SKM-1 (cell line): ENCODE data around the gene PLIN3.
A peak's percentile ranks its signal among the peaks of the same experiment; 100 is the strongest.
"Not testable (repeated sequence)": the region's sequence is repeated elsewhere in the genome, so short reads cannot be mapped to it uniquely, and the experiment has no call there.

ENCODE experiments used
- DNase-seq: peaks from one replicate; lab custom pipeline; 2025; ENCODE audit not compliant: unreplicated experiment; lab: John Stamatoyannopoulos, UW

Gene PLIN3

DNA sequence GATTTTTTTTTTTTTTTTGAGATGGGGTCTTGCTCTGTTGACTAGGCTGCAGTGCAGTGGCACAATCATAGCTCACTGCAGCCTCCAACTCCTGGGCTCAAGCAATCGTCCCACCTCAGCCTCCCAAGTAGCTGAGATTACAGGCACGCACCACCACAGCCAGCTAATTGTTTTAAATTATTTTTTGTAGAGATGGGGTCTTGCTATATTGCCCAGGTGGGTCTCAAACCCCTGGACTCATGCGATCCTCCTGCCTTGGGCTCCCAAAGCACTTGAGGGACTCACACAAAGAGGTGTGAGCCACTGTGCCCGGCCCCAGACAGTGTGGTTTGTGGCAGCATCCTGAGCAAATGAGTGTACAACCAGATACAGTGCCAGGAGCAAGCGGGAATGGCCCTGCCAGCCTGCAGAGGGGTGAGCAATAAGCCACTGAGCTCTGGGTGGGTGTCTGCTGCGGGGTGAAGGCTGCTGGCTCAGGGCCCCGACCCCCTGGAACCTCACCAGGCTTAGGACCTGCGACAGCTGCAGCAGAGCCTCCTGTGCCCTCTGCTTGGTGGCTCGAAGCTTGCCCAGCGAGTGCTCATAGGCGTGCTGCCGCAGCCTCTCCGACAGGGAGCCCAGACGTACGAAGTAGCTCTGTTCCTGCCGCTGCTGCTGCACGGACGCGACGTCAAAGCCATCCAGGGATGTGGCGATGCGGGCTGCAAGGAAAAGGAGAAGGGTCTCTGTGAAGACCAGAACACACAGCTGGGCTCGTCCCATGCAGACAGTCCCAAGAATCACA lies 20.1 kb downstream of the PLIN3 start:
- no peak for DNase-seq

DNA sequence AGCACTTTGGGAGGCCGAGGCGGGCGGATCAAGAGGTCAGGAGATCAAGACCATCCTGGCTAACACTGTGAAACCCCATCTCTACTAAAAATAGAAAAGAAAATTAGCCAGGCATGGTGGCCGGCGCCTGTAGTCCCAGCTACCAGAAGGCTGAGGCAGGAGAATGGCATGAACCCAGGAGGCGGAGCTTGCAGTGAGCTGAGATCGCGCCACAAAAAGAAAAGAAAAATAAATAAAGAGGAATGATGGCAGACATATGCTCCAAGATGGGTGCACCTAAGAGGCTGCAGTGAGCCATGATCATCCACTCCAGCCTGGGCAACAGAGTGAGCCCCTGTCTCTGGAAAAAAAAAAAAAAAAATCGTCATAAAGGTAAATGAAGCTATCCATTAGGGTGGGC lies 21.5 kb downstream of the PLIN3 start:
- DNase-seq, result not testable (repeated sequence)

- no peak for DNase-seq
Observed at GRCh38 chr19:4844348-4845179, 22.9 kb downstream of the PLIN3 start.

GRCh38 chr19:4843647-4843965 lies 23.9 kb downstream of the PLIN3 start:
- no peak for DNase-seq

DNA sequence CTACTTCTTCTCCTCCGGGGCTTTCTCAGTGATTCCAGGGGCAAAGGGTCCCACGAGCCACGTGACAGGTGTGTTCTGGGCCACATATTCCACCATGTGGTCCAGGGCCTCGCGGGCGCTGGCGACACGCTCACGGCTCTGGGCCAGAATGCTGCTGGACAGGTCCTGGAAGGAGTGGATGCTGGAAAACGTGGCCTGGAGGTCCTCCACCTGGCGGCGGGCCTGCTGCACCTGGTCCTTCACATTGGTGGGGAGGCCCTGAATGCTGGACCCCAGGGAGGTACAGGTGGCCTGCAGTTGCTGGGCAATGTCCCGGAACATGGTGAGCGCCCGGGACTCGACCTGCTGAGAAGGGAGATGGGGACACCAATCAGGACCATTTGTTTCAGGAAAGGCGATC lies 28.3 kb downstream of the PLIN3 start:
- no peak for DNase-seq

DNA sequence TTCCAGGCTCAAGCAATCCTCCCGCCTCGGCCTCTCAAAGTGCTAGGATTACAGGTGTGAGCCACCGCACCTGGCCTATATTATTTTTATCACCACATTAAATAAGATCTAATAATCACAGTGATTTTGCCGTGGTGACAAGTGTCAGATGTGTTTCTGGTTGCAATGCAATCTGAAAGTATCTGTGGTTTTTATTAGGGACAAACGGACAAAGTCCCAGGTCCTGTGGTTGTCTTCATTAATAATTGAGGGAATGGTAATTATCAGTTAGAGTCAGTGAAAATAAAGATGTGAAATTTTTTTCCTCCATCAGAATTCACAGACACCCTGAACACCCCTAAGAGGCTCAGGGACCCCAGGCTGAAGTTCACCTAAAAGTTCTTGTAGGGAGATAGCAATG lies 34.7 kb downstream of the PLIN3 start:
- no peak for DNase-seq

GRCh38 chr19:4831979-4832340 lies 35.5 kb downstream of the PLIN3 start:
- DNase-seq, result not testable (repeated sequence)

GRCh38 chr19:4831304-4831978 lies 36.0 kb downstream of the PLIN3 start, which contains the start of gene TICAM1:
TSS of gene TICAM1 (minus strand) at chr19:4831712. CDS start at chr19:4818377, 13,335 bp downstream.
- DNase-seq, result no peak

DNA sequence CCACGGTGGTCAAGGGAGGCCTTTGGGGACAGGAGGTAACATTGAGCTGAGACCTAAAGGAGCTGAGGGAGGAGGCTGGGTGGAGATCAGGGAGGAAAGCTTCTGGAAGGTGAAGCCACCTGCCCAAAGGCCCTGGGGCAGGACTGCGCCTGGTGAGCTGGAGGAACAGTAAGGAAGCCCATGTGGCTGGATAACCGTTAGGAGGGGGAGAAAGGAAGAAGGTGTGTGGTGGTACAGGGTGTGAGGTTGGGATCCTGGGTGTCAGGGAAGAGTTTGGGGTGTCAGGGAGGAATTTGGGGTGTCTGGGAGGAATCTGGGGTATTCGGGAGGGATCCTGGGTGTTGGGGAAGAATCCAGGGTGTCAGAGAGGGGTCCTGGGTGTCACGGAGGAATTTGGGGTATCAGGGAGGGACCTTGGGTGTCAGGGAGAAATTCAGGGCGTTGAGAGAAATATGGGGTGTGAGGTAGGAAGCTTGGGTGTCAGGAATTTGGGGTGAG lies 36.6 kb downstream of the PLIN3 start:
- no peak for DNase-seq

DNA sequence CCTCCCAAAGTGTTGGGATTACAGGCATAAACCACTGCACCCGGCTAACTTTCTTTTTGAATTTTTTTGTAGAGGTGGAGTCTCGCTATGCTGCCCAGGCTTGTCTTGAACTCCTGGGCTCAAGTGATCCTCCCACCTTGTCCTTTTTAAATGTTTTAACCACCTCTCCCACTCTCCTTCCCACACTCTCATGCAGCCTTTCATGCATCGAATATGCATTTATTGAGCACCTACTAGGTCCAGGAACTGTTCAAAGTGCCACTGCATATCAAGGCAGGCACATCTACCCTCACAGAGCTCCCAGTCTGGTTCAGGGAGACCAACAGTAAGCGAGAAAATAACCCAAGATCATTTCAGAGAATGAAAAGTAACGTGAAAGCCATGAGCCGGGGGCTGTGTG lies 37.1 kb downstream of the PLIN3 start:
- DNase-seq, result no peak

GRCh38 chr19:4829001-4829712 lies 38.3 kb downstream of the PLIN3 start:
- no peak for DNase-seq

GRCh38 chr19:4823577-4823976 lies 43.9 kb downstream of the PLIN3 start:
- no peak for DNase-seq

- DNase-seq, result not testable (repeated sequence)
Observed at GRCh38 chr19:4822354-4822753, 45.1 kb downstream of the PLIN3 start.

- DNase-seq, result no peak
Observed at GRCh38 chr19:4821265-4821664, 46.2 kb downstream of the PLIN3 start.

GRCh38 chr19:4817467-4818277 lies 49.8 kb downstream of the PLIN3 start:
- no peak for DNase-seq

- no peak for DNase-seq
Observed at GRCh38 chr19:4816950-4817278, 50.6 kb downstream of the PLIN3 start.

GRCh38 chr19:4816202-4816949 lies 51.1 kb downstream of the PLIN3 start:
- no peak for DNase-seq

GRCh38 chr19:4815426-4816201 lies 51.9 kb downstream of the PLIN3 start:
- DNase-seq, result peak; percentile 88
